Activated CD4-positive, alpha-beta memory T cell treated with anti-CD3 and anti-CD28 coated beads, Interleukin-2, amount 10 ng/mL, durations not matched to agents 7 days and 5 days (primary cell): ENCODE data around the gene SPPL3. TPM values are rescaled to one million over a fixed set of nuclear protein-coding genes. Genes with fewer than 3 reads are reported as not detected.
A peak's percentile ranks its signal among the peaks of the same experiment; 100 is the strongest.

Source experiments
- CTCF ChIA-PET: fragments of 350-600 bp; sonication (Branson Sonifier 250); formaldehyde crosslinking; loops from one replicate; lab custom pipeline; 2021; ENCODE audit warnings: antibody characterized with exemption, inconsistent platforms; lab: Charles Lee
- POLR2A ChIA-PET: fragments of 350-600 bp; sonication (Branson Sonifier 250); formaldehyde crosslinking; loops from one replicate; lab custom pipeline; 2021; ENCODE audit warnings: antibody characterized with exemption; lab: Charles Lee
- DNase-seq: peaks from one replicate; pipeline ENCODE4 v3.0.0-alpha.2; 2020
- H3K27ac Mint-ChIP-seq: one replicate; pipeline ENCODE4 v1.8.0; 2021; ENCODE audit warnings: mild to moderate bottlenecking, mixed read lengths
- H3K27me3 Mint-ChIP-seq: one replicate; pipeline ENCODE4 v1.8.0; 2021; ENCODE audit warnings: mixed read lengths
- H3K36me3 Mint-ChIP-seq: one replicate; pipeline ENCODE4 v1.8.0; 2021; ENCODE audit warnings: low read depth, mixed read lengths
- H3K4me1 Mint-ChIP-seq: one replicate; pipeline ENCODE4 v1.8.0; 2021; ENCODE audit warnings: mixed read lengths
- H3K4me3 Mint-ChIP-seq: one replicate; pipeline ENCODE4 v1.8.0; 2021; ENCODE audit warnings: mild to moderate bottlenecking, mixed read lengths
- H3K9me3 Mint-ChIP-seq: one replicate; pipeline ENCODE4 v1.8.0; 2021; ENCODE audit warnings: mixed read lengths
- total RNA-seq, 2 experiments: library from RNA; stranded (reverse); gene quantifications; one replicate each; pipeline ENCODE4 v1.2.3, GENCODE V29; 2021

Gene SPPL3
- total RNA-seq, 2 experiments from 2014 or later: 32.0 to 32.1 TPM

DNA sequence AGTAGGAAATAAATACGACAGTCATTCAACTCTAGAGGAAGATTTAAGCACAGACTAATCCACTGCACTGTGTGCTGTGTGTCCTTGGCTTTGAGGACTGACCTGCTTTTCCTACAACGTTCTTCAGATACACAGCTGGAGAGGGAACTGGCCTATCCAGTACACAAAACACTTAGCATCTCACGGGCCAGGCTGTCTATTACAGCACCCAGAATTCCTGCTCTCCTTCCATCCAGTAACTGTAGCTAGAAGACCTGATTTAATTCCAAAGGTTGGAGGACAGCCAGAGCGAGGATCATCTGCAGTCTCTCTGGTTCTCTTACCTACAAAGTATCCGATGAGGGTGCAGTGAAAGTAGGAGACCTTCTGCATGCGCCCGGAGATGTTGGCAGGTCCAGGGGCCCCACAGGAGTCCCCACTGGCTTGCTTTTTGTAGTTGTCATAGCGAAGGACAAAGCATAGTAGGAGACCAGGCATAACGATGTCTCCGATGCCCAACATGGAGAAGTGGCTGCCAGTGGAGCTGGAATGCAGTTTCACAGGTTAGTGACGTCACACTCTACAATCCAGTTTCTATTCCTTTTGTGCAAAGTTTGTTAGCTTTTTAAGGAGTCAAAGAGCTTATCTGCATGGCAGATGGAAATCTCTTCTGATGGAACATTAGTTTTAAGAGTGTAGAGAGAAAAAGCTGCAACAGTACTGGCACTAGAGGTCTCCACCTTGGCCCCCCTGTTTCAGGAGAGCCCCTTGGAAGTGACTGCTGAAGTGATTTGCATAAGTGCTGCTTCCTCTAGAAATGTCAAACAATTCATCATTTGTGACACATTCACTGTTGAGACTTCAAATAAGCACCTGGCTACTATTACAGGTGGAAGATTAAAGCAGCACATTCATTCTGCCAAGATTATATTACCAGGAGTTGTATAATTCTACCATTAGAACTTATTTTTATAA, 136.8 kb downstream of the SPPL3 start:
- no peaks in the 10 kb centered on the region for H3K4me1 Mint-ChIP-seq
- no peaks in the 10 kb centered on the region for H3K27me3 Mint-ChIP-seq
- POLR2A ChIA-PET: no interaction called here
- DNase-seq: no peak
- H3K36me3 Mint-ChIP-seq: peaks cover 20% of the 10 kb centered on the region
- H3K4me3 Mint-ChIP-seq: no peak overlapping the region
- no peak overlapping the region for H3K27ac Mint-ChIP-seq
- CTCF ChIA-PET: no interaction called here
- H3K9me3 Mint-ChIP-seq: no peaks in the 10 kb centered on the region

DNA sequence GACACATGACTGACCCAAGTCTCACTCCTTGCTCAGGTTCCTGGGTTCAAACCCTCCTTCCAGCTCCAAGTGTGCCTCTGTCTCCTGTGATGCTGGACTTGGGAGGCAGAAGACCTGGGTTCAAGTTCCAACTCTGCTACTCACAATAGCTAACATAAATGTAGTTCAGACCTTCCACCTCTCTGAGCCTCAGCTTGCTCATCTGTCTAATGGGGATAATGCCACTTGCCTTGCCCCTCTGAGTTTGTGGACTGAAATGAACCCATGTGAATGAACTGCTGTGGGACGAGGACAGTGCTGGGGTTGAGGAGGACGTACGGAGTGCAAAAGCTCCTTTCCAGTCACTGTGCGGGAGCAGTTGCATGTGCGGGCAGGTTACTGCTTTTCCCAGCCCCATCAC, 137.6 kb downstream of the SPPL3 start:
- POLR2A ChIA-PET: no interaction called here
- Mint-ChIP-seq H3K27ac (no peak overlapping the region), H3K4me3 (no peak overlapping the region), H3K27me3 (no peaks in the 10 kb centered on the region), H3K36me3 (peaks cover 25% of the 10 kb centered on the region), H3K9me3 (no peaks in the 10 kb centered on the region), H3K4me1 (peaks cover 4% of the 10 kb centered on the region)
- CTCF ChIA-PET: no interaction called here
- no peak for DNase-seq

- CTCF ChIA-PET: interaction anchor here (0.5 to 1.4 kb wide), 2 partner anchors 15 to 179 kb away, joined by 3 to 4 read pairs; no protein-coding TSS in a partner anchor
- no peak overlapping the region for H3K27ac Mint-ChIP-seq
- no peaks in the 10 kb centered on the region for H3K9me3 Mint-ChIP-seq
- peaks cover 18% of the 10 kb centered on the region for H3K4me1 Mint-ChIP-seq
- DNase-seq: no peak
- H3K36me3 Mint-ChIP-seq: peaks cover 33% of the 10 kb centered on the region
- POLR2A ChIA-PET: no interaction called here
- no peak overlapping the region for H3K4me3 Mint-ChIP-seq
- no peaks in the 10 kb centered on the region for H3K27me3 Mint-ChIP-seq
Measured at GRCh38 chr12:120764816-120765215, 139.3 kb downstream of the SPPL3 start.

- ChIA-PET CTCF (no interaction called here), POLR2A (no interaction called here)
- Mint-ChIP-seq H3K4me3 (no peak overlapping the region), H3K4me1 (peaks cover 18% of the 10 kb centered on the region), H3K27ac (no peak overlapping the region), H3K9me3 (no peaks in the 10 kb centered on the region), H3K27me3 (no peaks in the 10 kb centered on the region), H3K36me3 (peaks cover 31% of the 10 kb centered on the region)
- DNase-seq: no peak
Measured at GRCh38 chr12:120763250-120763649, 140.9 kb downstream of the SPPL3 start.

- Mint-ChIP-seq H3K9me3 (no peaks in the 10 kb centered on the region), H3K4me1 (peaks cover 18% of the 10 kb centered on the region), H3K27me3 (no peaks in the 10 kb centered on the region), H3K36me3 (peaks cover 31% of the 10 kb centered on the region), H3K4me3 (no peak overlapping the region), H3K27ac (peak overlapping the region; percentile 4)
- no peak for DNase-seq
- ChIA-PET CTCF (no interaction called here), POLR2A (no interaction called here)
Measured at GRCh38 chr12:120762086-120762485, 142.1 kb downstream of the SPPL3 start.

DNA sequence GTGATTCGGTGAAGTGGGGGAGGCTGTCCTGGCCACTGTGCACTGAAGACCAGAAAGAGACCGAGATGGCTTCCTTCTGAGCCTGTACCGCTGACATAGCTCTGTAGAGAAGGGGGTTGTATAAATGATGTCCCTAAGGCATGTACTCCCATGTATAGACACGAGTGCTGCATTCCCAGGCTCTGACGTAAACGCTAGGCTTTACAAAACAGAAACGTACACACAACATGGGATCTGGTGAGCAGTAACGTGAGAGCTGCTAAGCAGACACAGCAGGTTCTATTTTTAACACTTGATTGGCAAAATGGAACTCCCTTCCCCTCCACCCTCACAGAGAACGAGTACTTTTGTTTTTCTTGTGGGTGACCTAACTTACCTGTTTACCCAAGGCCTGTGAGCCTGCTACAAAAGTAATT, 142.6 kb downstream of the SPPL3 start:
- Mint-ChIP-seq H3K9me3 (no peaks in the 10 kb centered on the region), H3K4me3 (no peak overlapping the region), H3K4me1 (peaks cover 18% of the 10 kb centered on the region), H3K36me3 (peaks cover 27% of the 10 kb centered on the region), H3K27me3 (no peaks in the 10 kb centered on the region), H3K27ac (no peak overlapping the region)
- POLR2A ChIA-PET: no interaction called here
- DNase-seq: no peak
- CTCF ChIA-PET: no interaction called here

GRCh38 chr12:120760349-120761254, 143.6 kb downstream of the SPPL3 start:
- CTCF ChIA-PET: interaction anchor here (1.3 kb wide), 1 partner anchor 211 kb away, joined by 5 read pairs; no protein-coding TSS in a partner anchor
- peak overlapping the region; percentile 66 for H3K27ac Mint-ChIP-seq
- no peak overlapping the region for H3K4me3 Mint-ChIP-seq
- no peaks in the 10 kb centered on the region for H3K27me3 Mint-ChIP-seq
- H3K36me3 Mint-ChIP-seq: peaks cover 21% of the 10 kb centered on the region
- no peaks in the 10 kb centered on the region for H3K9me3 Mint-ChIP-seq
- POLR2A ChIA-PET: no interaction called here
- H3K4me1 Mint-ChIP-seq: peaks cover 18% of the 10 kb centered on the region
- DNase-seq: peak; percentile 52

GRCh38 chr12:120759591-120760348, 144.4 kb downstream of the SPPL3 start:
- CTCF ChIA-PET: interaction anchor here (0.5 to 1.3 kb wide), 2 partner anchors 212 to 216 kb away, joined by 3 to 5 read pairs; no protein-coding TSS in a partner anchor

GRCh38 chr12:120758798-120759590, 145.2 kb downstream of the SPPL3 start:
- H3K27ac Mint-ChIP-seq: no peak overlapping the region
- no peak for DNase-seq
- POLR2A ChIA-PET: interaction anchor here (1.1 kb wide), 1 partner anchor 213 kb away, joined by 3 read pairs; no protein-coding TSS in a partner anchor
- H3K9me3 Mint-ChIP-seq: peaks cover 8% of the 10 kb centered on the region
- H3K36me3 Mint-ChIP-seq: peaks cover 20% of the 10 kb centered on the region
- CTCF ChIA-PET: interaction anchor here (0.5 to 1.3 kb wide), 2 partner anchors 213 to 217 kb away, joined by 3 to 5 read pairs; no protein-coding TSS in a partner anchor
- H3K4me1 Mint-ChIP-seq: peaks cover 18% of the 10 kb centered on the region
- peaks cover 2% of the 10 kb centered on the region for H3K27me3 Mint-ChIP-seq
- no peak overlapping the region for H3K4me3 Mint-ChIP-seq

More at GRCh38 chr12:120759591-120760348, 144.4 kb downstream of the SPPL3 start:
- Mint-ChIP-seq H3K27me3 (peaks cover 2% of the 10 kb centered on the region), H3K4me1 (peaks cover 18% of the 10 kb centered on the region), H3K36me3 (peaks cover 26% of the 10 kb centered on the region), H3K27ac (peak overlapping the region; percentile 66), H3K9me3 (peaks cover 7% of the 10 kb centered on the region), H3K4me3 (no peak overlapping the region)
- no peak for DNase-seq
- POLR2A ChIA-PET: no interaction called here

DNA sequence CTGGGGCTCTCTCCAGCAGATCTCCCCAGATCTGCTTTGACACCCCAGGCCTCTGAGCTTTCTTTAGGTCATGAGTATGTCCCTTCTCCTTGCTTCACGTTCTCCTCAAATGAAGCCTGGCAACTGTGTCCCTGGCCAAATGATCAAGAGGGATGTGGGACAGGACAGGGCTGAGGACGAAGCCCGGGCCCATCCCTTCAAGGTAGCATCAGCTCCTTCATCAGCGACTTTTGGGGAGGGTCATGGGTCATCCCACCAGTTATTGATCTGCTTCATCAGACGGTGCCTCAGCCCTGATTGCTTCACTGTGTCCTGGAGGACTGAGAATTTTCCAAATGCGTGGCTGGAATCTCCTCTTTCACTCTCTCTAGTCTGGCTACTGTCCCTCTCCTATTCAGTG, 146.2 kb downstream of the SPPL3 start:
- CTCF ChIA-PET: no interaction called here

DNA sequence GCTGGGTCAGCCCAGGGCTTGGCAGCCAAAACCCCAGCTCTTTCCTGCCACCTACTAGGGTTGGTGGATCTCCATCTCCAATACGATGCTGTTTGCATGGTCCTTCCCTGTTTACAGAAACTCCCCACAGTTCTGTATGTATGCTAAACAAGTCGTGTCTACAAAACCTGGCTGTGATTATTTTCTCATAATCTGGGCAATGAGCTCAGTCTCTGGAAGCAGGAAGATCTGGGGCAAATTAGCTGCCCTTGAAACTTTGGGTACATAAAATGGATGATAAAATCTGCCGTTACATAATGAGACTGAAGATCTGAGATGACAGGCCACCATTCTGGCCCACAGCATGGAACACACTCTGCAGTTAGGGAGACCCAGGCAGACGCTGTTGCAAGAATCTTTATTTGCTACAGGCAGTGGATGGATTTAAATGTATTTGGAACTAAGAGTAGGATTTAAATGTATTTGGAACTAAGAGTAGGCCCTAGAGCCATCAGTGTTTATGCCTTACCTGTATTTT, 146.9 kb downstream of the SPPL3 start:
- Mint-ChIP-seq H3K4me3 (no peak overlapping the region), H3K36me3 (peaks cover 20% of the 10 kb centered on the region), H3K27me3 (peaks cover 3% of the 10 kb centered on the region), H3K9me3 (peaks cover 8% of the 10 kb centered on the region), H3K4me1 (peaks cover 18% of the 10 kb centered on the region), H3K27ac (no peak overlapping the region)
- POLR2A ChIA-PET: interaction anchor here (0.8 kb wide), 1 partner anchor 129 kb away, joined by 3 read pairs; no protein-coding TSS in a partner anchor
- CTCF ChIA-PET: interaction anchor here (0.6 kb wide), 1 partner anchor 122 kb away, joined by 3 read pairs; no protein-coding TSS in a partner anchor
- no peak for DNase-seq

More for the DNA sequence above, 146.2 kb downstream of the SPPL3 start:
- DNase-seq: no peak
- Mint-ChIP-seq H3K27me3 (peaks cover 3% of the 10 kb centered on the region), H3K9me3 (peaks cover 8% of the 10 kb centered on the region), H3K27ac (no peak overlapping the region), H3K36me3 (peaks cover 20% of the 10 kb centered on the region), H3K4me1 (peaks cover 18% of the 10 kb centered on the region), H3K4me3 (no peak overlapping the region)
- POLR2A ChIA-PET: interaction anchor here (0.8 kb wide), 1 partner anchor 128 kb away, joined by 3 read pairs; no protein-coding TSS in a partner anchor
